Cardiac fibroblast (primary cell): ENCODE results near the gene OR4K2.

ENCODE experiments used
- DNase-seq, 2 donors: peaks; one replicate each; pipeline versions ENCODE4 v3.0.0 to v3.0.0-alpha.2; 2010; ENCODE audit warnings: low read depth in 2 of 2
- H3K4me3 ChIP-seq, 2 donors: replicated peaks in 1 of 2; 1 replicate in 1 of 2; 2 replicates in 1 of 2; pipeline ENCODE4 v1.5.1; 2011; ENCODE audit warnings: low read depth in 2 of 2, low read length in 2 of 2, mild to moderate bottlenecking in 2 of 2, moderate library complexity in 1 of 2
- TF ChIP-seq, protein P1 (sequence below): IDR thresholded peaks from one replicate; pipeline ENCODE4 v1.5.1; 2011; ENCODE audit warnings: low read depth, mild to moderate bottlenecking, low read length, inconsistent platforms

Gene OR4K2

DNA sequence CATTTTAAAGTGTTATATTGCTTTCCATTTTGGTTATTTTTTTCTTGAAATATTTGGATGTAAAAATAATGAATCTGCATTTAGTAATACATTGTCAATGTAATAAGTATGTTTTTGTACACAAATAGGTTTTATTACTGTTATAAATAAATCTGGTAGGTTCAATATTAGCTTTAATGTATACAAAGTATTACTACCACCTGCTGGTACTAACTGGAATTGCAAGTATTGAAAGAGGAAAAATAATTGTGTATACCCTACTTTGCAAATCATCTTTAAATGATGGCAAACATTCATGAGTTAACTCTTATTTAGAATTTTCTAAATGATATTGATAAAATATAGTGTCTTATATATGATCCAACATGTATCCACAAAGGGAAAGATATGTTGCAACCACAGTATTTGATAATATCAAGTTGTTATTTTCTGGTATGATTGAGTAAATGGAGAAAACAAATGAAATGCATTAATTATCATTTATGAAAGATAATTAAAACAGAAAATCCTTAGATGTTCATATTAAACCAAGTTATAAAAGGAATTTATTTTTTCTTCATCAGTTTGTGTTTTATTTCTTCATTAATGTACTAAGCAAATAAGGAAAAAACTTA, 3.2 kb downstream of the OR4K2 start:
- TF ChIP-seq, protein P1, sequence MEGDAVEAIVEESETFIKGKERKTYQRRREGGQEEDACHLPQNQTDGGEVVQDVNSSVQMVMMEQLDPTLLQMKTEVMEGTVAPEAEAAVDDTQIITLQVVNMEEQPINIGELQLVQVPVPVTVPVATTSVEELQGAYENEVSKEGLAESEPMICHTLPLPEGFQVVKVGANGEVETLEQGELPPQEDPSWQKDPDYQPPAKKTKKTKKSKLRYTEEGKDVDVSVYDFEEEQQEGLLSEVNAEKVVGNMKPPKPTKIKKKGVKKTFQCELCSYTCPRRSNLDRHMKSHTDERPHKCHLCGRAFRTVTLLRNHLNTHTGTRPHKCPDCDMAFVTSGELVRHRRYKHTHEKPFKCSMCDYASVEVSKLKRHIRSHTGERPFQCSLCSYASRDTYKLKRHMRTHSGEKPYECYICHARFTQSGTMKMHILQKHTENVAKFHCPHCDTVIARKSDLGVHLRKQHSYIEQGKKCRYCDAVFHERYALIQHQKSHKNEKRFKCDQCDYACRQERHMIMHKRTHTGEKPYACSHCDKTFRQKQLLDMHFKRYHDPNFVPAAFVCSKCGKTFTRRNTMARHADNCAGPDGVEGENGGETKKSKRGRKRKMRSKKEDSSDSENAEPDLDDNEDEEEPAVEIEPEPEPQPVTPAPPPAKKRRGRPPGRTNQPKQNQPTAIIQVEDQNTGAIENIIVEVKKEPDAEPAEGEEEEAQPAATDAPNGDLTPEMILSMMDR: peak; percentile 76
- DNase-seq: peak in 1 of 2 donors; percentile 56
- no peak overlapping the region for H3K4me3 ChIP-seq

DNA sequence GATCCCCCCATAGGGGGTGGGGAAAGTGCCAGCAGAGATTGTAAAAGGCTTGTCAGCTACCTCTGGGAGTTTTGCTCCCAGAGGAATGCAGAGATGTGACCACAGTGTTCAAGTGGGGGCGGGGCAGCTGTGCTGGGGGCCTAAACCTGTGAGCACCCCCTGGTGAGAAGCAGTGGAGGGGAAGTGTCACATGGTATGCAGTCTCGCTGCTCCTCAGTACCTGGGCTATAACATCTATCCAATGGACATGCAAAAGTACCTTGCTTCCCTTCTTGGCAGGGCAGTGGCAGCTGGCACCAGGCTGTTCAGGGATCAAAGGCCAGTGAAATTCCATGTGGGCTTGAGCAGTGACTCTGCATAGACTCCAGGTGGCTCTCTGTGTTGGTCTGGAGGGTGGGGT, 20.3 kb downstream of the OR4K2 start:
- no peak for DNase-seq
- no peak overlapping the region for H3K4me3 ChIP-seq

DNA sequence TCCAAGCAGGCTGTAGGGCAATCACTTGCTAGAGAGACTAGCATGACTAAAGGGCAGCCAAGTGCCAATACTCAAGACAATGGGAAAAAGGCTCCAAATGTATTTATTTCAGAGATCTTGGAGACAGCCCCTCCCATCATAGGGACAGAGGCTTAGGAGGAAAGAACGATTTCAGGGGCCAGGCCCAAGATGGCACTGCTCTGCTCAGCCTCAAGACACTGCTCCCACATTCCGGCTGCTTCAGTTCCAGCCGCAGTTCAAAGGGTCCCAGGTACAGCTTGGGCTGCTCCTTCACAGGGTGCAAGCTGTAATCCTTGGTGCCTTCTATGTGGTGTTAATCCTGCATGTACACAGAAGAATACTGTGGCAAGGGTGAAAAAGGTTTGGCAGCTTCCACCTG, 26.1 kb downstream of the OR4K2 start:
- no peak overlapping the region for H3K4me3 ChIP-seq
- TF ChIP-seq, protein P1: no peak
- no peak for DNase-seq

More for the DNA sequence above, 20.3 kb downstream of the OR4K2 start:
- TF ChIP-seq, protein P1: no peak

DNA sequence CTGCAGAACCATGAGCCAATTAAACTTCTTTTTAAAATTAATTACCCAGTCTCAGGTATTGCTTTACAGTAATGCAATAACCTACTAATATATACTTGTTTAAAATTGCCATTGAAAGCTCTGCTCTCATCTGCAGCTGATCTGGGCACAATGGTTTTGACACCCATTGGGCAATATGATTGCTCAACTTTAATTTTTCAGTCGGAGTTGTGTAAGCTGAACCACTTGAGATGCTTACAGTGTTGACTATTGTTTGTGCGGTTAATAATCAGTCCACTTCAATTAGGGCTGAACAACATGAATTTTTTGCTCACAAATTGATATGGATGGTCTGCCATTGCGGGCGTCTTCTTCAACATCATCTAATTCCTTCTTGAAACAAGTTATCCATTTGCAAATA, 27.5 kb downstream of the OR4K2 start:
- no peak overlapping the region for H3K4me3 ChIP-seq
- no peak for DNase-seq
- TF ChIP-seq, protein P1: no peak

DNA sequence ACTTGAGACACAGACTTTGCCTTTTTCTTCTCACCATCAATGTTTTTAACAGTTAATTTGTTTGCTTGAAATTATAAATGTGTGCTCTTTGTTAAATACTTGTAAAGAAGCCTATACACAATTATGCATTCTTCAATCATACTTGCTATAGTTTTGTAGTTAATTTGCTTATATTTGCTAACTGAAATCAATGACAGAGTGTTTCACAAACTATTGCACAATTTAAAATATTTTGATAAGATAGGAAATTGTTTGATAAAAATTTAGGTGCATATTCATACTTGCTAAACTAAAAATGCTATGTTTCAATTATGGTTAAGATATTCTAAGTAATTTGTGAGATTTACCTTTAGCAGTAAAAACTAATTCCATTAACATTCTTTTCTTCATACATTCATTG, 31.7 kb downstream of the OR4K2 start:
- no peak for DNase-seq
- TF ChIP-seq, protein P1: no peak
- H3K4me3 ChIP-seq: no peak overlapping the region

- no peak overlapping the region for H3K4me3 ChIP-seq
- DNase-seq: no peak
- TF ChIP-seq, protein P1: no peak
Observed at GRCh38 chr14:19911114-19911513, 36.2 kb downstream of the OR4K2 start.

DNA sequence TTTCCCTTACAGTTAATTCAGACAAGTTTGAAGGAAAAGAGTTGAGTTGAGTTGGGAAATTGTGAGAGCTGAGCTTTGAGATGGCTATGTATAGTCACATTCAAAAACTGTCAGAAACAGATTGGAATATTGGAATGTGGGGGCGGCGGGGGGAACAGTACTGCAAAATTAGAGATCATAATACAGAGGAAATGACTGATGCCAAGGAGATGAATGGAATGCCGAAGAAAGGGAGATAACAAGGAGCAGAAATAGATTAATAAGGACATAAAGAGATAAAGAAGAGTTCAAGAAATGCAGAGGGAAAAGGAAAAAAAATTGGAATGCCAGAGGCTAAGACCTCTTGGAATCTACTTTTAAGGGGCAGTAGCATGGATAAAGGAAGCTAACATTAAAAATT, 42.3 kb downstream of the OR4K2 start:
- TF ChIP-seq, protein P1: no peak
- no peak overlapping the region for H3K4me3 ChIP-seq
- DNase-seq: no peak
